HepG2 (cell line): Measurements from ENCODE around the gene BBIP1. TPM values are rescaled to one million over a fixed set of nuclear protein-coding genes. Genes with fewer than 3 reads are reported as not detected.

Source experiments
- ATAC-seq: fragments of 200-7000 bp; cut with Tn5 transposase; 3 replicates; pipeline ENCODE4 v1.9.1; 2020; ENCODE audit warnings: mild to moderate bottlenecking, moderate library complexity
- BruUV-seq: library from RNA; stranded (reverse); fragments of 400-500 nt; replicated peaks from 2 replicates; lab custom pipeline; 2021; lab: Mats Ljungman, UMichigan
- CTCF ChIA-PET: fragments of 300-600 bp; formaldehyde crosslinking; extraction: SDS; loops from one replicate; lab custom pipeline; 2021; ENCODE audit warnings: low total read pairs, inconsistent platforms, low intra/inter-chr PET ratio; lab: Yijun Ruan, JAX
- POLR2A ChIA-PET: fragments of 350-600 bp; sonication (Branson Sonifier 250); formaldehyde crosslinking; loops from one replicate; lab custom pipeline; 2020; ENCODE audit warnings: antibody characterized with exemption, inconsistent platforms; lab: Yijun Ruan, JAX
- DNase-seq: peaks from one replicate; pipeline ENCODE4 v3.0.0-alpha.2; 2015; ENCODE audit warnings: low spot score
- FAIRE-seq: peaks from 3 replicates; lab custom pipeline; 2011; peaks lifted over from hg19 to GRCh38; lab: Jason Lieb, UNC
- H2AFZ ChIP-seq: one replicate; pipeline ENCODE4 v1.6.1; 2011; ENCODE audit warnings: low read length, inconsistent platforms
- H3K27ac ChIP-seq: fragments of 300-600 bp; 3 replicates; pipeline ENCODE4 v1.8.0; 2011; ENCODE audit warnings: mixed run types, mild to moderate bottlenecking, mixed read lengths, low read length, inconsistent platforms; ENCODE audit not compliant: insufficient read depth; ENCODE audit errors: extremely low read length
- H3K27me3 ChIP-seq, 2 experiments: fragments of 200-600 bp in 1 of 2; 2 replicates in 1 of 2; 3 replicates in 1 of 2; pipeline versions ENCODE4 v1.6.0 to v1.8.0; 2011; ENCODE audit warnings: low read length in 2 of 2, mild to moderate bottlenecking in 2 of 2, moderate library complexity in 2 of 2, inconsistent platforms in 1 of 2; ENCODE audit not compliant: insufficient read depth in 2 of 2, control insufficient read depth in 1 of 2
- H3K36me3 ChIP-seq, 2 experiments: fragments of 200-600 bp in 1 of 2; replicated peaks in 1 of 2; 2 replicates in 1 of 2; 3 replicates in 1 of 2; pipeline versions ENCODE4 v1.5.1 to v1.8.0; 2011; ENCODE audit warnings: low read length in 2 of 2, inconsistent platforms in 1 of 2; ENCODE audit not compliant: insufficient read depth in 2 of 2, control insufficient read depth in 1 of 2
- H3K4me1 ChIP-seq: 2 replicates; pipeline ENCODE4 v1.5.1; 2012; ENCODE audit warnings: low read length, inconsistent platforms; ENCODE audit not compliant: insufficient read depth
- H3K4me2 ChIP-seq: 2 replicates; pipeline ENCODE4 v1.6.0; 2011; ENCODE audit warnings: low read depth, low read length, inconsistent platforms
- H3K4me3 ChIP-seq, 3 experiments: fragments of 200-600 bp in 1 of 3; sonication (generic), shearing (Covaris generic) in 1 of 3; replicated peaks in 1 of 3; 2 replicates each; pipeline ENCODE4 v1.5.1; 2011 to 2016; ENCODE audit warnings: low read length in 3 of 3, inconsistent platforms in 2 of 3, low read depth in 2 of 3, mild to moderate bottlenecking in 2 of 3, control low read depth in 1 of 3, mixed read lengths in 1 of 3; ENCODE audit not compliant: insufficient read depth in 1 of 3
- H3K79me2 ChIP-seq: one replicate; pipeline ENCODE4 v1.6.1; 2011; ENCODE audit warnings: low read length, inconsistent platforms; ENCODE audit not compliant: insufficient read depth
- H3K9ac ChIP-seq: 2 replicates; pipeline ENCODE4 v1.6.0; 2011; ENCODE audit warnings: mild to moderate bottlenecking, low read depth, low read length, inconsistent platforms; ENCODE audit not compliant: insufficient read depth
- H3K9me3 ChIP-seq: 2 replicates; pipeline ENCODE4 v1.5.1; 2012; ENCODE audit warnings: mild to moderate bottlenecking, low read length
- H4K20me1 ChIP-seq: 2 replicates; pipeline ENCODE4 v1.6.0; 2011; ENCODE audit warnings: inconsistent platforms, mild to moderate bottlenecking, low read length, moderate library complexity; ENCODE audit not compliant: insufficient read depth
- CBX1 ChIP-seq: IDR thresholded peaks from one replicate; pipeline ENCODE4 v1.6.1; 2016; ENCODE audit warnings: antibody characterized with exemption, low read depth
- HHEX ChIP-seq: IDR thresholded peaks from 2 replicates; pipeline ENCODE4 v1.6.1; 2016; ENCODE audit warnings: control low read depth
- IKZF4 ChIP-seq: sonication (generic); formaldehyde crosslinking; IDR thresholded peaks from 2 replicates; pipeline ENCODE4 v1.5.1; 2020; ENCODE audit warnings: borderline replicate concordance, mild to moderate bottlenecking, low read depth, missing genetic modification reagents; ENCODE audit errors: not compliant biosample characterization
- ZNF446 ChIP-seq: sonication (generic); formaldehyde crosslinking; IDR thresholded peaks from 2 replicates; pipeline ENCODE4 v1.5.0; 2020; ENCODE audit warnings: mild to moderate bottlenecking, missing genetic modification reagents
- WGBS: methylation state at CpG from one replicate; pipeline ENCODE4 v1.1.6; 2017; ENCODE audit warnings: low lambda C conversion rate; 5-methylcytosine and 5-hydroxymethylcytosine counted together
- in situ Hi-C: cut with HindIII; loops from 2 replicates; pipeline ENCODE4 v1.10.0; 2017; ENCODE audit warnings: low pct_unique_long_range_greater_than_20kb; ENCODE audit not compliant: extremely low pct_ligation_motif_present
- intact Hi-C: fragments of 100-400 bp; cut with micrococcal nuclease; formaldehyde crosslinking; loops from one replicate; pipeline ENCODE4 v1.10.0; 2022; ENCODE audit not compliant: unreplicated experiment
- polyA plus RNA-seq, 8 experiments: library from polyadenylated mRNA; depleted of rRNA in 3 of 8; stranded (reverse) in 7 of 8; unstranded in 1 of 8; fragments of >200 nt; fragmentation: Illumina TruSeq in 4 of 8; extraction: Trizol in 4 of 8; gene quantifications; 2 replicates each; pipeline versions ENCODE4 v1.2.1 to v1.2.3, GENCODE V29; 2011 to 2016; ENCODE audit warnings: low read depth in 4 of 8, missing spikeins in 1 of 8, mixed read lengths in 1 of 8; ENCODE audit not compliant: insufficient read depth in 1 of 8
- total RNA-seq, 5 experiments: library from RNA; depleted of rRNA; stranded (reverse); fragments of >200 nt; fragmentation: Illumina TruSeq; extraction: Trizol; gene quantifications; 2 replicates each; pipeline ENCODE4 v1.2.3, GENCODE V29; 2016; ENCODE audit warnings: low read depth in 1 of 5
- TF ChIP-seq, protein P1 (sequence below): sonication (generic); formaldehyde crosslinking; IDR thresholded peaks from 2 replicates; pipeline ENCODE4 v1.4.0; 2020; ENCODE audit warnings: missing genetic modification reagents, borderline replicate concordance
- TF ChIP-seq, protein P2 (sequence below): sonication (generic); formaldehyde crosslinking; IDR thresholded peaks from 2 replicates; pipeline ENCODE4 v1.4.0; 2020; ENCODE audit warnings: mild to moderate bottlenecking, missing genetic modification reagents
- TF ChIP-seq, protein P3 (sequence below): IDR thresholded peaks from 2 replicates; pipeline ENCODE4 v1.6.1; 2016; ENCODE audit warnings: low read depth, control low read depth

The BBIP1 gene
- total and polyA plus RNA-seq, 2 of the 13 experiments (the other 11 are each of a cell fraction or from before 2014, with no cell fraction given), result 18.3 to 24.1 TPM

DNA sequence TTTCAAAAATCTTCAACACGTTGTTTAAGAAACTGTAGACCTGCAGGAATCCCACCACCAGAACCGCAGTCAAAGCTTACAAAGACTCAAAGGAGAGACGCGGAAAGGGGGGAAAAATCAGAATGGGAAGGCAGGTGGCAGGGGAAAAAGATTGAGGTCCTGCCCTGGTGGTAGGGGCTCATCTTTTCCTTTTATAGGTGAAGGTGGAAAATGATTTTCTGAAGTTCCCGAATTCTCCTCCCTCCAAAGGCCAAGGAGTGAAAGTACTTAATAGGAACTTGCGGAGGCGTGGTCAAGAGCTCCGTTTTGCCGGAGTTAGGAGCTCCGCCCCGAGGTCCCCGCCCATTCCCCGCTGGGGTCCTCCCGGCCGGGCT is 724 bp downstream of the BBIP1 start (continued):
- TF ChIP-seq, protein P1, sequence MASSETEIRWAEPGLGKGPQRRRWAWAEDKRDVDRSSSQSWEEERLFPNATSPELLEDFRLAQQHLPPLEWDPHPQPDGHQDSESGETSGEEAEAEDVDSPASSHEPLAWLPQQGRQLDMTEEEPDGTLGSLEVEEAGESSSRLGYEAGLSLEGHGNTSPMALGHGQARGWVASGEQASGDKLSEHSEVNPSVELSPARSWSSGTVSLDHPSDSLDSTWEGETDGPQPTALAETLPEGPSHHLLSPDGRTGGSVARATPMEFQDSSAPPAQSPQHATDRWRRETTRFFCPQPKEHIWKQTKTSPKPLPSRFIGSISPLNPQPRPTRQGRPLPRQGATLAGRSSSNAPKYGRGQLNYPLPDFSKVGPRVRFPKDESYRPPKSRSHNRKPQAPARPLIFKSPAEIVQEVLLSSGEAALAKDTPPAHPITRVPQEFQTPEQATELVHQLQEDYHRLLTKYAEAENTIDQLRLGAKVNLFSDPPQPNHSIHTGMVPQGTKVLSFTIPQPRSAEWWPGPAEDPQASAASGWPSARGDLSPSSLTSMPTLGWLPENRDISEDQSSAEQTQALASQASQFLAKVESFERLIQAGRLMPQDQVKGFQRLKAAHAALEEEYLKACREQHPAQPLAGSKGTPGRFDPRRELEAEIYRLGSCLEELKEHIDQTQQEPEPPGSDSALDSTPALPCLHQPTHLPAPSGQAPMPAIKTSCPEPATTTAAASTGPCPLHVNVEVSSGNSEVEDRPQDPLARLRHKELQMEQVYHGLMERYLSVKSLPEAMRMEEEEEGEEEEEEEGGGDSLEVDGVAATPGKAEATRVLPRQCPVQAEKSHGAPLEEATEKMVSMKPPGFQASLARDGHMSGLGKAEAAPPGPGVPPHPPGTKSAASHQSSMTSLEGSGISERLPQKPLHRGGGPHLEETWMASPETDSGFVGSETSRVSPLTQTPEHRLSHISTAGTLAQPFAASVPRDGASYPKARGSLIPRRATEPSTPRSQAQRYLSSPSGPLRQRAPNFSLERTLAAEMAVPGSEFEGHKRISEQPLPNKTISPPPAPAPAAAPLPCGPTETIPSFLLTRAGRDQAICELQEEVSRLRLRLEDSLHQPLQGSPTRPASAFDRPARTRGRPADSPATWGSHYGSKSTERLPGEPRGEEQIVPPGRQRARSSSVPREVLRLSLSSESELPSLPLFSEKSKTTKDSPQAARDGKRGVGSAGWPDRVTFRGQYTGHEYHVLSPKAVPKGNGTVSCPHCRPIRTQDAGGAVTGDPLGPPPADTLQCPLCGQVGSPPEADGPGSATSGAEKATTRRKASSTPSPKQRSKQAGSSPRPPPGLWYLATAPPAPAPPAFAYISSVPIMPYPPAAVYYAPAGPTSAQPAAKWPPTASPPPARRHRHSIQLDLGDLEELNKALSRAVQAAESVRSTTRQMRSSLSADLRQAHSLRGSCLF (CRISPR knock-in tag), result no peak
- TF ChIP-seq CBX1, result no peak
- TF ChIP-seq IKZF4 (CRISPR knock-in tag), result no peak

DNA sequence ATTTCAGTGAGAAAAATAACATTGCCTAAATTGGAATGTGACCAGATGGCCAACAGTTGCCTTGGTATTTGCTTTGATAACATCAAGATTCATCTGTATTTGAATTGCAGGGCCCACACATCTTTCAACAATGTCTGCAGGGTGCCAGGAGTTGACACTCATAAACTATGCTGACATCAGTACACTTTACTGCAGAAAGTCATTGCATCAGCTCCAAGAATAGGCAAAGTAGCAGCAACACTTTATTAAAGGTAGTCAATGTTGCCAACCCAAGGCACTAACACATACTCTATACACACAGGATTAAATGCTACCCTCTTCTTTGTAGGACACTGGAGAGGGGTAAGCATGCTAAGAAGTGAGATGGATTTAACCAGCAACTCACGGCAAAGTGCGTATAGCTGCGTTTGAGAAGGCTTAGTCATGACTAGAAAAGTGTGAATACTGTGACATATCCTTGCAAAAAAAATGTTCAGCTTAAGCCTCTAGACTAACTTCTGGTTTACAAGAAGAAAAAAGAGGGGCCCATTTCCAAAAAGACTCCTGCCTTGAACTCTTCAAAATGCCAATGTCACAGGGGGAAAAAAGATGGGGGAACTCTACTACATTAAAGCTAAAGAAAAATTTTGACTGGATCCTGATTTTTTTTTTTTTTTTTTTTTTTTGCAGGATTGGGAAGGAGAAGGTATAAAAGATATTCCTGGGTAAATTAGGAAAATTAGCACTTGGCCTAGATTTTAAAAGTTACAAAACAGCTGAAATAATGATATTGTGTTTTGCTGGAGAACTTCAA is 2.2 kb downstream of the BBIP1 start:
- Histone ChIP-seq H3K9ac (no peak overlapping the region), H3K27me3 (no peaks in the 10 kb centered on the region; a peak in 1 of 5 replicates), H3K79me2 (peaks cover 25% of the 10 kb centered on the region), H3K27ac (no peak overlapping the region), H2AFZ (no peak overlapping the region), H3K36me3 (no peaks in the 10 kb centered on the region), H3K9me3 (no peaks in the 10 kb centered on the region), H3K4me2 (no peak overlapping the region), H4K20me1 (no peaks in the 10 kb centered on the region), H3K4me1 (peaks cover 32% of the 10 kb centered on the region), H3K4me3 (no peak overlapping the region)
- in situ Hi-C loops, result no loop called here
- WGBS, result 97% methylated on average over 3 of the region's 3 CpGs
- ATAC-seq (no peak), DNase-seq (no peak), FAIRE-seq (no peak)
- POLR2A ChIA-PET, result no interaction called here
- BruUV-seq, result no TSS peak
- CTCF ChIA-PET, result no interaction called here
- intact Hi-C loops, result no loop called here
- TF ChIP-seq ZNF446 (CRISPR knock-in tag) (no peak), HHEX (CRISPR knock-in tag) (no peak)
- TF ChIP-seq, protein P2, sequence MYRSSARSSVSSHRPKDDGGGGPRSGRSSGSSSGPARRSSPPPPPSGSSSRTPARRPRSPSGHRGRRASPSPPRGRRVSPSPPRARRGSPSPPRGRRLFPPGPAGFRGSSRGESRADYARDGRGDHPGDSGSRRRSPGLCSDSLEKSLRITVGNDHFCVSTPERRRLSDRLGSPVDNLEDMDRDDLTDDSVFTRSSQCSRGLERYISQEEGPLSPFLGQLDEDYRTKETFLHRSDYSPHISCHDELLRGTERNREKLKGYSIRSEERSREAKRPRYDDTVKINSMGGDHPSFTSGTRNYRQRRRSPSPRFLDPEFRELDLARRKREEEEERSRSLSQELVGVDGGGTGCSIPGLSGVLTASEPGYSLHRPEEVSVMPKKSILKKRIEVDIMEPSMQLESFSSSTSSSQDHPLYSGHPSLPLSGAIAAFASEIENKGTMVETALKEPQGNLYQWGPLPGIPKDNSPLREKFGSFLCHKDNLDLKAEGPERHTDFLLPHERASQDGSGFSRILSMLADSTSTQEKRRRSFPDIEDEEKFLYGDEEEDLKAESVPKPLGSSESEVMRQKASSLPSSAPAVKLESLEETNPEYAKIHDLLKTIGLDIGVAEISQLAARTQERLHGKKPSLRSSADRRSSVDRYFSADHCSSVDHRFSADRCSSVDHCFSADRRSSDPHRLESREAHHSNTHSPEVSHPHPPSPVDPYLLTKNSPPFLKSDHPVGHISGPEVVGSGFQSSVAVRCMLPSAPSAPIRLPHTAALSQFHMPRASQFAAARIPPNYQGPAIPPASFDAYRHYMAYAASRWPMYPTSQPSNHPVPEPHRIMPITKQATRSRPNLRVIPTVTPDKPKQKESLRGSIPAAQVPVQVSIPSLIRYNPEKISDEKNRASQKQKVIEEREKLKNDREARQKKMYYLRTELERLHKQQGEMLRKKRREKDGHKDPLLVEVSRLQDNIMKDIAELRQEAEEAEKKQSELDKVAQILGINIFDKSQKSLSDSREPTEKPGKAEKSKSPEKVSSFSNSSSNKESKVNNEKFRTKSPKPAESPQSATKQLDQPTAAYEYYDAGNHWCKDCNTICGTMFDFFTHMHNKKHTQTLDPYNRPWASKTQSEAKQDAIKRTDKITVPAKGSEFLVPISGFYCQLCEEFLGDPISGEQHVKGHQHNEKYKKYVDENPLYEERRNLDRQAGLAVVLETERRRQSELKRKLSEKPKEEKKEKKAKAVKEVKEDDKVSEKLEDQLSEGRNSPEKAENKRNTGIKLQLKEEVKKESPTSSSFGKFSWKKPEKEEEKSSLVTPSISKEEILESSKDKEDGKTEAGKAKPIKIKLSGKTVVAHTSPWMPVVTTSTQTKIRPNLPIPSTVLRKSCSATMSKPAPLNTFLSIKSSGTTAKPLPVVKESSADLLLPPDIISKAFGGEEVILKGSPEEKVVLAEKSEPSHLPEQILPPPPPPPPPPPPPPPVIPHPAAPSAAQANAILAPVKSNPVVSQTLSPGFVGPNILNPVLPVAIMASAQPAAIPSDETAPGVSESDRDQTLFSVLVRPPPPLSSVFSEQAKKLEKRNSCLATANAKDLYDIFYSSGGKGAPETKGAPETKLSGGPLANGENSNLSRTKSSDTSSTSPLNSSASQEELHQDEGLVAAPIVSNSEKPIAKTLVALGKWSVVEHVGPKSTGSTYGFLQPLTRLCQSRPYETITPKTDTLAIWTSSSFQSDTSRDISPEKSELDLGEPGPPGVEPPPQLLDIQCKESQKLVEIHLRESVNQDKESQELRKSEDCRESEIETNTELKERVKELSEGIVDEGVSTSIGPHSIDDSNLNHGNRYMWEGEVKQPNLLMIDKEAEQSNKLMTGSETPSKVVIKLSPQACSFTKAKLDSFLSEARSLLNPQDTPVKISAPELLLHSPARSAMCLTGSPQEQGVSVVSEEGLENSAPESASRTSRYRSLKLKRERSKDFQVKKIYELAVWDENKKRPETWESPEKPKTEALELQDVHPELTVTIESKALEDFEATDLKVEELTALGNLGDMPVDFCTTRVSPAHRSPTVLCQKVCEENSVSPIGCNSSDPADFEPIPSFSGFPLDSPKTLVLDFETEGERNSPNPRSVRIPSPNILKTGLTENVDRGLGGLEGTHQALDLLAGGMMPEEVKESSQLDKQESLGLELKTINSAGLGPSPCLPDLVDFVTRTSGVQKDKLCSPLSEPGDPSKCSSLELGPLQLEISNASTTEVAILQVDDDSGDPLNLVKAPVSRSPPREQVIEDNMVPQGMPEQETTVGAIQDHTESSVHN, result no peak
- TF ChIP-seq, protein P3, sequence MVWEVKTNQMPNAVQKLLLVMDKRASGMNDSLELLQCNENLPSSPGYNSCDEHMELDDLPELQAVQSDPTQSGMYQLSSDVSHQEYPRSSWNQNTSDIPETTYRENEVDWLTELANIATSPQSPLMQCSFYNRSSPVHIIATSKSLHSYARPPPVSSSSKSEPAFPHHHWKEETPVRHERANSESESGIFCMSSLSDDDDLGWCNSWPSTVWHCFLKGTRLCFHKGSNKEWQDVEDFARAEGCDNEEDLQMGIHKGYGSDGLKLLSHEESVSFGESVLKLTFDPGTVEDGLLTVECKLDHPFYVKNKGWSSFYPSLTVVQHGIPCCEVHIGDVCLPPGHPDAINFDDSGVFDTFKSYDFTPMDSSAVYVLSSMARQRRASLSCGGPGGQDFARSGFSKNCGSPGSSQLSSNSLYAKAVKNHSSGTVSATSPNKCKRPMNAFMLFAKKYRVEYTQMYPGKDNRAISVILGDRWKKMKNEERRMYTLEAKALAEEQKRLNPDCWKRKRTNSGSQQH, result no peak
